HG03521 (cell line): Measurements from ENCODE around the gene OLIG3.

ENCODE experiments used
- ATAC-seq: cut with Tn5 transposase; IDR thresholded peaks from one replicate; pipeline ENCODE4 v1.9.1; 2021; ENCODE audit warnings: mild to moderate bottlenecking, moderate library complexity; ENCODE audit not compliant: unreplicated experiment

The OLIG3 gene

DNA sequence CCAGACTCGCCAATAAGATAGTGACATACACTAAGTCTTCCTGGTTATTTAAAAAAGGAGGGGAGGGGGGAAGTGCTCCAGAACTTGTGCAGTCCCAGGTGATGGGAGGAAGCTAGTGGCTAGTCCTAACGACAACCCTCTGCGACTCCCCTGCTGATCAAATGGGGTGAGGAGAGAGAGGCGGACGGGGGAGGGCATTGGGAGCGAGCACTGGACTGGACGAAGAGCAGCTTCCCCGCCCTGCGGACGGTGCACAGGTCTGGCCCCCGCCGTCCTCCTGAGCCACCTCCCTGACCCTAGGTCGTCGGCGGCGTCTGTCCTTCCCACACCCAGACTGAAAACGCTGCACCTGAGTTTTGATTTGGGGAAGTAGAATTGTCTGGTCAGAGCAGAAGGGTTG lies 2.2 kb upstream of the OLIG3 start:
- no peak for ATAC-seq

DNA sequence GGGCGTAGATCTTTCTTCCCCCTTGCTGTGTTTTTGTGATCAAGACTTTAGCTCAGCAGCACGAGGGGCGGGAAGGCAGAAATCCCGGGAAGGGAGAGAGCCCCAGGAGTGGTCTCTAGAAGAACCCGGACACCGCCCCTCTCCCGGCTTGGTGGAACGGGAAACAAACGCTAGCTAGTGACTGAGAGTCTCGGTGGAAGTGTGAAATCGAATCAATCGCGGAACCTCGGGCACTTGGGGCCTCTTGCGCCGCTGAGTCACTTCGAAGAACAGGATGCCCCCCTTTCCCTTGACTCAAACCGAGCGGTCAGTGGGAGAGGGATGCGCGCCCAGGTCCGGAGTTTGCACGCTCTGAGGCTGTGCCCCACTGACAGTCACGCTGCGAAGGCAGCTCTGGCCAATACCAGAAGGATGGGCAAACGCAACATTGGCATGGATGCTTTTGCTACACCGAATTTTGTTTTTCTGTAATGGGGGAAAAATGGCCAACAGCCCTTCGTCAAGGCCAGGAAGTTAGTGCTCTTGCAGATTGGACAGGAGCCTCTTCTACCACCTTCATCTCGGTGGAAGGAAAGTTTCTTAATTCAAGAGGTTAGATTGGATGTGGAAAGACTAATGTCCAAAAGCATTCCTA lies 1.6 kb upstream of the OLIG3 start:
- ATAC-seq = no peak

- ATAC-seq = no peak
These were observed 951 bp upstream of the OLIG3 start for GRCh38 chr6:137494988-137495702.

GRCh38 chr6:137493218-137494038 lies 766 bp downstream of the OLIG3 start:
- no peak for ATAC-seq

DNA sequence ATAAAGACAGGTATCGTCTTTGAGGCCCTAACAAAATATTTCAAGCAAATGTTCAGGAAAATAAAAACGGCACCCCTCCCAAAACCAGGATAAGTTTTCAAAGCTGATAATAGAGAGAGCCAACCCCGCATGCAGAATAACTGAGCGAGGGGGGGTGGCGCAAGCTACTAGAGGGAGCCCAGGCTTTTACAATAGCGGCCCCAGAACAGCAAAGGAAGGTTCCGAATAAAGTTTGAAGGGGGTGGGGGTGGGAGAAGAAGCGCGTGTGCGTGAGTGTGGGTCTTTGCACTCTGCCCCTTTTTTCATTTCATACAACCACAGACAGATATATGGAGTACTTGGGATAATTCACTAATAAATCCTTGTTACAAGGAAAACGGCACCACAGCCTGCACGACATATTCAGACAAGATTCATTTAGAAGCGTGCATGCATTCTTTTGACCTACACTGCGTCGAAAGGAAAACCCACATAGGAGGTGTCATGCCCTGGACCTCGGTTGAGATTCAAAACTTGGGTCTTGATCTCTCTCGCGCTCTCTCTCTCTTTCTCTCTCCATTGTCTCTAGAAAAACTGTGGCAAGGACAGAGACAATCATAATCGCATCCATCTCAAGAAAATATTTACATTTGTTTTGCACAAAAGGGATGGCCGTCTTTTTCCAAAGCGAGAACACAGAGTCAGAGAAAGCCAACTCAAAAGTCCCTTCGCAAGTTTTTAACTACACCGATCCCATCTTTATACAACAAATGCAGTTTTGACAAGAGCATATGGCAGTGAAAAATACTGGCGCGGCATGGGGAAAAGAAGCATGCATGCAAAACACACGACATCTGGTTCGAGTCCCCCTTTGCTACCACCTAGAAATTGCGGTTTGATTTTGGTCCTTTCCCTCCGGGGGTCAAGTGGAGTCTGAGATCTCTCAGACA lies 1.6 kb downstream of the OLIG3 start:
- ATAC-seq = no peak

GRCh38 chr6:137491478-137491877 lies 2.7 kb downstream of the OLIG3 start:
- ATAC-seq = no peak

- ATAC-seq = no peak
These were observed 3.2 kb downstream of the OLIG3 start for GRCh38 chr6:137490961-137491360.

DNA sequence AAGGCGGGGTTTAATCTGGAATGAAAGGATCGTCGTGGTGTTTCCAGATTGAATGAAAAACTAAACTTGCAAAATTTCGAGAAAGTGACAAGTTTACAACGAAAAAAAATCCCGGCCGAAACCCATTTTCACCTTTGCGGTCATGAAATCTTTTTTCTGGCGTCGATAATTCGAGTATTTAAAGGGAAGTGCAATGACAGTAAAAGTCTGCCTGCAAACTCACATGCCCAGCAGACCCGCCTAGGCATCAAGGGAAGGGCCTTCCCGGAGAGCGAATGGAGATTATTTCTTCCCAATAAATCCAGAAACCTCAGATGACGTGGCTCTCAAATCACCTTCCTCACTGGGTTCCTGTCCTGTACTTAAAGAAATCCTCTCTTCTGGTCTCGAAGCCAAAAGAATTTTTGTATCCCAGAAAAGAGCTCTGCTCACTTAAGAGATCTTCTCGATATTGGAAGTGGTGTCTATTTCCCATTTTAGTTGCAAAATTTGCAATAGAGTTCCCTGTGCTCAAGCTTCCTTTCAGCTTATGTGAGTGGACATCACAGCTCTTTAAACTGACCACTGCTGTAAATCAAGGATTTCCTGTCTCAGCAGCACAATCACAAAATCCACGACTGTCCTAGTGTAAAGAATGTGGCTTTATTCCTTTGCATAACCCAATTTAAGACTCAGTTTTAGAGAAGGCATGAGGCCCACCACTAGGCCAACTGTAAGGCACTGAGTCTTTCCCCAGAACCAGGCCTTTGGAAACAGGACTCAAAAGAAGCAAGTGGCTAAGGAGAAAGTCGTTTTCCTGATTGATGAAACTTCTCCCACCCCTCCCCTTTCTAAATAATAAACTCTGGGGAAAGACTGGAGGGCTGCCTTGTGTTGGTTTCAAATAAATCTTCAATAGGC lies 3.9 kb downstream of the OLIG3 start:
- no peak for ATAC-seq

DNA sequence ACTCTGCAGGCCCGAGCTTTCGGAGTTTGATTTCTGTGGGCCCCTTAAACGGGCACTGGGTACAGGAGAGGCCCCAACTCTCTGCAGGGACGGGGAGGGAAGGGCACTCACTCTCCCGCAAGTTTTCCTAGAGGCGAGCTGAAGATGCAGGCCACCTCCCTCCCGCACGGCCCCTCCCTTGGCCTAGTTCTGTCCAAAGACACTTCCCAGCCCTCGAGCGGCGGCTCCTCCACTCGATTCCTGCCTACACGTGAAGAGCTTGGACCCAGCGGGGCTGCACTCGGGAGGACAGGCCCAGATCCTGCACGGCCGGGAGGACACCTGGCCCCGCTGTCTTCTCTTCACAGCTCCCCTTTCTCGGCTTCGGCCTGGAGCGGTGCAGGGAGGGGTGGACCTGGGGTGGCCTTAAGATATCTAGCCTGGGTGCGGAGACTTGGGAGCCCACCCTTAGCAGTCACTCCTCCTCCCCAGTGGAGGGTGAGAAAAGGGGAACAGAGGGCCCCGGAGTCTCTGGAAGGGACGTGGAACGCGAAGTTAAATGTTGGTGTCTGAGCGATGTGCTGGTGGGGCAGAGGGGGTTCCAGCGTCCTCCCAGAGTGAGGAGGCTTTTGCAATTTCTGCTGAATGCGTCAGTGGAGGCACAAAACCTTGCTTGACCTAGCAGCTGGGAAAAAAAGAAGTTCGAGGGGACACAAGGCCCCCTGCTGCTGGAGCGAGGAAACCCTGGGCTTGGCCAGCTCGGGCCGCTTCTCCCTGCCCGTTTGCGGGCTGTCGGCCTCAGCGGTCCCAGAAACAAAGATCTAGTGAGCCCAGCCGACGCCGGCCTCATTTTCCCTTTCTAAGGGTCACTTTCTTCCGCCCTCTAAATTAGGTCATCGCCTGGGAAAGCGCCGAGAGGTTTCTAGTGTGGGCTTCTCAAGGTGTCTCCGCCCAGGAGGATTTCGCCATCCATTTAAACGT lies 4.9 kb downstream of the OLIG3 start:
- ATAC-seq = no peak

GRCh38 chr6:137488150-137489045 lies 5.8 kb downstream of the OLIG3 start:
- no peak for ATAC-seq

GRCh38 chr6:137487869-137488149 lies 6.4 kb downstream of the OLIG3 start:
- no peak for ATAC-seq

DNA sequence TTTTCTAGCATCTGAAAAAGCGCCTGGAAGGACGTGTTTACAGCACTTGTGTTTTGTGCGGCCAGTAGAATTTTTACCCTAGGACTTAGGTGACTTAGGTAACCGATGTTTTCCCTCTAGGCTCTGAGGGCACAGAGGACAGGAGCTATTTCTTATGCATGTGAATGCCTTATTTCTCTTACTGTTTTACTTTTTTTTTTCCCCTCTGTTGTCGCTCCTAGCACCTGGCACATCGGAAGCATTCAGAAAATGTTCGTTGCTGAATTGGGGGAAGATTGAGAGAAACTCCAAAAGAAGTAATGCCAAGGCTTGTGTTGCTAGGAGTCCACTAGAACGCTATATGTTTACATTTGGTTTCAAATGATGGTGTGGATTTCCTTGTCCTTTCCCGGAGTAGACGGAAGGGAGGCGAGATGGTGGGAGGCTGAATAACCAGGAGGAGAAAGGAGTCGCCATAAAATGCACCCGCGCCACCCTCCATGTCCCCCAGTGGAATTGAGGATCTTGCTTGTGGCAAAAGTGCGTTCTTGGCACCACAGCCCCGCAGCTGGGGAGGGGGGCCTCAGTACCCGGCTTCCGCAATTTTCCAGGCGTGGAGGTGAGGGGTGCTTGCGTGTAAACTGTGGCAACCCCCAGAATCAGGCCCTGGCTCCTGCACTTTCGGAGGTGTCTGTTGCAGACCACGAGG lies 6.9 kb downstream of the OLIG3 start:
- no peak for ATAC-seq

GRCh38 chr6:137486416-137486815 lies 7.8 kb downstream of the OLIG3 start:
- ATAC-seq = no peak

- ATAC-seq = no peak
These were observed 13.8 kb downstream of the OLIG3 start for GRCh38 chr6:137480431-137480830.

GRCh38 chr6:137475103-137475502 lies 19.1 kb downstream of the OLIG3 start:
- no peak for ATAC-seq

GRCh38 chr6:137473598-137473997 lies 20.6 kb downstream of the OLIG3 start:
- ATAC-seq = no peak

GRCh38 chr6:137472641-137473137 lies 21.5 kb downstream of the OLIG3 start:
- no peak for ATAC-seq
